Measurements from ENCODE around the gene ZDHHC19.

The ZDHHC19 gene

DNA sequence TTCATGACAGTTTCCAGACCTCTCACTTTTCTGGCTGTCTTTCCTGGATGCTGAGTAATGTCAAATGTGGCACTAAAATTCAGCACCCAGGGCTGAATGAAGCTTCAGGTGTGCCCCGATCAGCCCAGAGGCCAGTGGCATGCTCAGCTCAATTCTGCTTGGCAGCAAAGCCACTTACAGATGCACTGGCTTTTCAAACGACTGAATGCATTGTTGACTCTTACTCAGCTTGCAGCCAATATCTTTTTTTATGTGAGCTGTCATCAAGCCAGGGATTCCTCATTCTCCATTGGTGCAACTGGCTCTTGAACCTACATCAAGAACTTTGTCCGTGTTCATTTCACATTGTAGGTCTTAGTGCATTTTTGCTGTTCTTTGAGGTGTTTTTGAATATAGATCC lies 60.7 kb downstream of the ZDHHC19 start:
- FAIRE-seq (no peak), DNase-seq (ENCODE audit: low spot score) (no peak)

DNA sequence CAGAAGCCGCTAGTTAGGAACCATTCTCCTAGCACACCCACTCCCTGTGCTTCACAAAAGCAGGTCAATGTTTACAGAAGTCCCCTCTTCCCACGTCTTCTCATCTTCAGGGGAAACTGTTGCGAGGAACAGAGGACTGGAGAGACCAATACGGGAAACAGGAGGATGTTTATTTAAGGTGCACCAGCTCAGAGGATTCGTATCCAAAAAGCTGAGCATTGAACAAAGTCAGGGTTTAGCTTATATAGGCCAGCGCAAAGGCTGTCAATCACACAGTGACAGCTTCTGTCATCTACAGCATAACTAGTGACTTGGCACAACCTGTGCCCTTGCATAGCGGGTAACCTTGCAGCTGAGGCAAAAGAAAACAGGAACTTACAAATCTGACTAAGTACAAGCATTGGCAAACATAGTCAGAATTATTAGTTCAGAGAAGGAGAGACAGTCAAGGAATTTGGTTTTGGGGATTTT lies 61.3 kb downstream of the ZDHHC19 start:
- DNase-seq (ENCODE audit: low spot score) = no peak
- no peak for FAIRE-seq

DNA sequence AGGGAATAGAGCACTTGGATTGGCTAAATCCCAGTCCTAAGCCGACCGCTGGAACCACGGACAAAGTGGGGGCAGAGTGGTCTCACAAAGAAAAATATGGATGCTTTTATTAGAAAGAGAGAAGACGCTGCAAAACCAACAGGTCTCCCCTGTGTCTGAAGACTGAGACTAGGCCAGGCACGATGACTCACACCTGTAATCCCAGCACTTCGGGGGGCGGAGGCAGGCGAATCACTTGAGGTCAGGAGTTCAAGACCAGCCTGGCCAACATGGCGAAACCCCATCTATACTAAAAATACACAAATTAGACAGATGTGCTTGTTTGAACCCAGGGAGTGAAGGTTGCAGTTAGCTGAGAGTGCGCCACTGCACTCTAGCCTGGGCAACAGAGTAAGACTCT lies 61.8 kb downstream of the ZDHHC19 start:
- FAIRE-seq = no peak

More for the DNA sequence above, 61.8 kb downstream of the ZDHHC19 start:
- no peak for DNase-seq (ENCODE audit: low spot score)
